GM12878 (cell line): Measurements from ENCODE around the gene PNMA6E. TPM values are rescaled to one million over a fixed set of nuclear protein-coding genes. Genes with fewer than 3 reads are reported as not detected.

ENCODE experiments used
- ATAC-seq: fragments of 200-7000 bp; cut with Tn5 transposase; 3 replicates; pipeline ENCODE4 v1.9.1; 2020; ENCODE audit warnings: mild to moderate bottlenecking, moderate library complexity
- BruUV-seq: library from RNA; stranded (reverse); fragments of 400-500 nt; replicated peaks from 2 replicates; lab custom pipeline; 2021; lab: Mats Ljungman, UMichigan
- CTCF ChIA-PET: fragments of 300-600 bp; sonication (Branson Sonifier 250); formaldehyde crosslinking; extraction: SDS; loops from one replicate; lab custom pipeline; 2021; ENCODE audit warnings: inconsistent platforms; lab: Yijun Ruan, JAX
- POLR2A ChIA-PET: fragments of 350-600 bp; formaldehyde crosslinking; extraction: SDS; loops from one replicate; lab custom pipeline; 2021; ENCODE audit warnings: inconsistent platforms; lab: Charles Lee
- RAD21 ChIA-PET: fragments of 300-600 bp; sonication (Branson Sonifier 250); formaldehyde crosslinking; loops from one replicate; lab custom pipeline; 2023; ENCODE audit warnings: antibody characterized with exemption; ENCODE audit not compliant: unreplicated experiment; lab: Charles Lee
- SMC1A ChIA-PET: fragments of 300-600 bp; sonication (Branson Sonifier 250); formaldehyde crosslinking; loops from one replicate; lab custom pipeline; 2023; ENCODE audit not compliant: unreplicated experiment, uncharacterized antibody; lab: Charles Lee
- DNase-seq: peaks from one replicate; pipeline ENCODE4 v3.0.0-alpha.2; 2011; ENCODE audit warnings: low read depth, low spot score
- FAIRE-seq: peaks from 3 replicates; lab custom pipeline; 2011; peaks lifted over from hg19 to GRCh38; lab: Jason Lieb, UNC
- H2AFZ ChIP-seq: 2 replicates; pipeline ENCODE4 v1.6.0; 2011; ENCODE audit warnings: low read depth, low read length, control low read depth; ENCODE audit not compliant: control insufficient read depth
- H3K27ac ChIP-seq: 2 replicates; pipeline ENCODE4 v1.5.1; 2011; ENCODE audit warnings: control low read depth; ENCODE audit not compliant: control insufficient read depth, insufficient read depth
- H3K27me3 ChIP-seq, 2 experiments: replicated peaks in 1 of 2; 2 replicates each; pipeline versions ENCODE4 v1.6.0 to v1.6.1; 2011; ENCODE audit warnings: low read length in 1 of 2; ENCODE audit not compliant: control insufficient read depth in 2 of 2, insufficient read depth in 2 of 2
- H3K36me3 ChIP-seq, 2 experiments: 2 replicates each; pipeline ENCODE4 v1.5.1; 2011; ENCODE audit warnings: low read length in 1 of 2; ENCODE audit not compliant: control insufficient read depth in 2 of 2, insufficient read depth in 2 of 2
- H3K4me1 ChIP-seq: 2 replicates; pipeline ENCODE4 v1.6.1; 2011; ENCODE audit warnings: mild to moderate bottlenecking, low read length, moderate library complexity, mixed read lengths; ENCODE audit not compliant: control insufficient read depth, insufficient read depth
- H3K4me2 ChIP-seq: 2 replicates; pipeline ENCODE4 v1.6.0; 2011; ENCODE audit warnings: control low read depth; ENCODE audit not compliant: control insufficient read depth, insufficient read depth
- H3K4me3 ChIP-seq: fragments of 200-600 bp; sonication (generic); 2 replicates; pipeline ENCODE4 v1.5.1; 2016
- H3K79me2 ChIP-seq: 2 replicates; pipeline ENCODE4 v1.6.0; 2011; ENCODE audit warnings: low read length; ENCODE audit not compliant: control insufficient read depth, insufficient read depth
- H3K9ac ChIP-seq: 2 replicates; pipeline ENCODE4 v1.8.0; 2011; ENCODE audit warnings: low read length, control low read depth, mixed read lengths; ENCODE audit not compliant: control insufficient read depth, insufficient read depth
- H3K9me3 ChIP-seq: replicated peaks from 3 replicates; pipeline ENCODE4 v1.5.1; 2011; ENCODE audit warnings: mild to moderate bottlenecking, low read length; ENCODE audit not compliant: control insufficient read depth, insufficient read depth
- H4K20me1 ChIP-seq: 2 replicates; pipeline ENCODE4 v1.6.0; 2011; ENCODE audit not compliant: control insufficient read depth, insufficient read depth
- JUNB ChIP-seq: IDR thresholded peaks from 2 replicates; pipeline ENCODE4 v1.6.1; 2016; ENCODE audit warnings: antibody characterized with exemption, mild to moderate bottlenecking
- KLF5 ChIP-seq: fragments of 450-650 bp; IDR thresholded peaks from 2 replicates; pipeline ENCODE4 v1.6.1; 2014; ENCODE audit warnings: mild to moderate bottlenecking; ENCODE audit not compliant: partially characterized antibody
- NFXL1 ChIP-seq: fragments of 450-650 bp; IDR thresholded peaks from 2 replicates; pipeline ENCODE4 v1.6.1; 2017; ENCODE audit warnings: antibody characterized with exemption, mild to moderate bottlenecking, borderline replicate concordance
- RCOR1 ChIP-seq: conservative IDR thresholded peaks from 2 replicates; pipeline ENCODE4 v1.6.1; 2012; ENCODE audit warnings: low read depth, low read length, improper control_type of control experiment
- RFX5 ChIP-seq: IDR thresholded peaks from 2 replicates; pipeline ENCODE4 v1.6.1; 2011; ENCODE audit warnings: low read depth, low read length, improper control_type of control experiment
- whole genome bisulfite sequencing: methylation state at CpG from one replicate; pipeline ENCODE4 v1.1.6; 2016; ENCODE audit warnings: low lambda C conversion rate; ENCODE audit not compliant: insufficient replicate concordance, insufficient coverage; ENCODE audit errors: missing lambda C conversion rate; 5-methylcytosine and 5-hydroxymethylcytosine counted together
- in situ Hi-C: fragments of 300-500 bp; cut with MboI; formaldehyde crosslinking; loops from 9 replicates; pipeline ENCODE4 v1.14.3; 2018; ENCODE audit warnings: mixed read lengths
- intact Hi-C: fragments of 100-400 bp; cut with micrococcal nuclease; formaldehyde crosslinking; loops from one replicate; pipeline ENCODE4 v1.14.2; 2022; ENCODE audit not compliant: unreplicated experiment
- polyA plus RNA-seq, 11 experiments: library from polyadenylated mRNA; depleted of rRNA in 4 of 11; unstranded in 6 of 11; stranded (reverse) in 5 of 11; fragments of >200 nt; fragmentation: Nextera tagmentation in 4 of 11; fragmentation: Illumina TruSeq in 1 of 11; extraction: Ambion mirVana in 4 of 11; extraction: Trizol in 1 of 11; gene quantifications; 1 replicate in 1 of 11; 2 replicates in 10 of 11; pipeline versions ENCODE4 v1.2.1 to v1.2.3, GENCODE V29; 2011 to 2016; ENCODE audit warnings: inconsistent platforms in 2 of 11, missing spikeins in 2 of 11, low read depth in 1 of 11
- total RNA-seq, 4 experiments: library from RNA; depleted of rRNA in 3 of 4; stranded (reverse); fragments of >200 nt in 3 of 4; fragmentation: Illumina TruSeq in 1 of 4; extraction: Trizol in 1 of 4; gene quantifications; 2 replicates each; pipeline versions ENCODE4 v1.2.1 to v1.2.3, GENCODE V29; 2013 to 2021
- TF ChIP-seq, protein P1 (sequence below): fragments of 450-650 bp; IDR thresholded peaks from 2 replicates; pipeline ENCODE4 v1.6.1; 2017; ENCODE audit warnings: mild to moderate bottlenecking, moderate library complexity
- TF ChIP-seq, protein P2 (sequence below): IDR thresholded peaks from 2 replicates; pipeline ENCODE4 v1.6.1; 2012; ENCODE audit warnings: low read length, inconsistent platforms

Gene PNMA6E
- total and polyA plus RNA-seq, 10 of the 15 experiments (the other 5 are each of a cell fraction or from before 2014, with no cell fraction given): not detected

DNA sequence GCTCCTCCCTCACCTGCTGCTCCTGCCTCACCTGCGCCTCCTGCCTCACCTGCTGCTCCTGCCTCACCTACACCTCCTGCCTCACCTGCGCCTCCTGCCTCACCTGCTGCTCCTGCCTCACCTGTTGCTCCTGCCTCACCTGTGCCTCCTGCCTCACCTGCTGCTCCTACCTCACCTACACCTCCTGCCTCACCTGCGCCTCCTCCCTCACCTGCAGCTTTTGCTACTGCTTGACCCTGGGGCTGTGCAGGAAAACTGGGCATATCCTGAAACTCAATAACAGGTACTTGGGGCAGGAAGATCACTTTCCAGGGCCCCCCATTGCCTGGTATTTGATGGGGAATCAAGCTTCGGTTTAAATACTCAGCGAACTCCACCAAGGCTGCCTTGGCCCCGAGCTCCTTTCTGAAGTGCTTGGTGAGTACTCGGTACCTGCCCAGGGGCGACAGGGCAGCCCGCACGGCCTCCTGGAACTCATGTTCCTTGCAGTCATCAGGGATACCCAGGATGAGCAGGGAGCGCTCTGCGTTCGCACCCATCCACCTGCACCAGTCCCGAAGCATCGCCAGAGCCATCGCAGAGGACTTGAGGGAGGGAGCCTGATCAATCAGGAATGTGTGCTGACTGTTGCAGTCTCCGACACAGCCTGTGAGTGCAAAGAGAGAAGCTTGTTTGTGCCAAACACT lies 2.7 kb downstream of the PNMA6E start:
- in situ Hi-C loops (no loop called here), intact Hi-C loops (no loop called here)
- CTCF ChIA-PET: interaction anchor here (0.6 to 1.8 kb wide), 3 partner anchors 32 to 114 kb away, joined by 3 to 6 read pairs (median 3); no protein-coding TSS in a partner anchor

More for the DNA sequence above, 2.7 kb downstream of the PNMA6E start:
- BruUV-seq: no TSS peak
- Histone ChIP-seq H3K4me2 (no peak overlapping the region), H4K20me1 (no peaks in the 10 kb centered on the region), H3K9ac (no peak overlapping the region), H3K79me2 (no peaks in the 10 kb centered on the region), H3K27ac (no peak overlapping the region), H3K9me3 (no peaks in the 10 kb centered on the region; the same call in 2 of the 3 replicates), H3K36me3 (no peaks in the 10 kb centered on the region), H3K27me3 (no peaks in the 10 kb centered on the region), H2AFZ (no peak overlapping the region), H3K4me3 (no peak overlapping the region), H3K4me1 (no peaks in the 10 kb centered on the region)
- DNase-seq: no peak
- WGBS: 76% methylated on average over 17 of the region's 17 CpGs
- ChIA-PET SMC1A (no interaction called here), RAD21 (no interaction called here), POLR2A (no interaction called here)
- no peak for ATAC-seq
- TF ChIP-seq, protein P1, sequence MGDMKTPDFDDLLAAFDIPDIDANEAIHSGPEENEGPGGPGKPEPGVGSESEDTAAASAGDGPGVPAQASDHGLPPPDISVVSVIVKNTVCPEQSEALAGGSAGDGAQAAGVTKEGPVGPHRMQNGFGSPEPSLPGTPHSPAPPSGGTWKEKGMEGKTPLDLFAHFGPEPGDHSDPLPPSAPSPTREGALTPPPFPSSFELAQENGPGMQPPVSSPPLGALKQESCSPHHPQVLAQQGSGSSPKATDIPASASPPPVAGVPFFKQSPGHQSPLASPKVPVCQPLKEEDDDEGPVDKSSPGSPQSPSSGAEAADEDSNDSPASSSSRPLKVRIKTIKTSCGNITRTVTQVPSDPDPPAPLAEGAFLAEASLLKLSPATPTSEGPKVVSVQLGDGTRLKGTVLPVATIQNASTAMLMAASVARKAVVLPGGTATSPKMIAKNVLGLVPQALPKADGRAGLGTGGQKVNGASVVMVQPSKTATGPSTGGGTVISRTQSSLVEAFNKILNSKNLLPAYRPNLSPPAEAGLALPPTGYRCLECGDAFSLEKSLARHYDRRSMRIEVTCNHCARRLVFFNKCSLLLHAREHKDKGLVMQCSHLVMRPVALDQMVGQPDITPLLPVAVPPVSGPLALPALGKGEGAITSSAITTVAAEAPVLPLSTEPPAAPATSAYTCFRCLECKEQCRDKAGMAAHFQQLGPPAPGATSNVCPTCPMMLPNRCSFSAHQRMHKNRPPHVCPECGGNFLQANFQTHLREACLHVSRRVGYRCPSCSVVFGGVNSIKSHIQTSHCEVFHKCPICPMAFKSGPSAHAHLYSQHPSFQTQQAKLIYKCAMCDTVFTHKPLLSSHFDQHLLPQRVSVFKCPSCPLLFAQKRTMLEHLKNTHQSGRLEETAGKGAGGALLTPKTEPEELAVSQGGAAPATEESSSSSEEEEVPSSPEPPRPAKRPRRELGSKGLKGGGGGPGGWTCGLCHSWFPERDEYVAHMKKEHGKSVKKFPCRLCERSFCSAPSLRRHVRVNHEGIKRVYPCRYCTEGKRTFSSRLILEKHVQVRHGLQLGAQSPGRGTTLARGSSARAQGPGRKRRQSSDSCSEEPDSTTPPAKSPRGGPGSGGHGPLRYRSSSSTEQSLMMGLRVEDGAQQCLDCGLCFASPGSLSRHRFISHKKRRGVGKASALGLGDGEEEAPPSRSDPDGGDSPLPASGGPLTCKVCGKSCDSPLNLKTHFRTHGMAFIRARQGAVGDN: no peak
- TF ChIP-seq NFXL1 (no peak), KLF5 (no peak), RFX5 (no peak), RCOR1 (no peak), JUNB (no peak)
- TF ChIP-seq, protein P2, sequence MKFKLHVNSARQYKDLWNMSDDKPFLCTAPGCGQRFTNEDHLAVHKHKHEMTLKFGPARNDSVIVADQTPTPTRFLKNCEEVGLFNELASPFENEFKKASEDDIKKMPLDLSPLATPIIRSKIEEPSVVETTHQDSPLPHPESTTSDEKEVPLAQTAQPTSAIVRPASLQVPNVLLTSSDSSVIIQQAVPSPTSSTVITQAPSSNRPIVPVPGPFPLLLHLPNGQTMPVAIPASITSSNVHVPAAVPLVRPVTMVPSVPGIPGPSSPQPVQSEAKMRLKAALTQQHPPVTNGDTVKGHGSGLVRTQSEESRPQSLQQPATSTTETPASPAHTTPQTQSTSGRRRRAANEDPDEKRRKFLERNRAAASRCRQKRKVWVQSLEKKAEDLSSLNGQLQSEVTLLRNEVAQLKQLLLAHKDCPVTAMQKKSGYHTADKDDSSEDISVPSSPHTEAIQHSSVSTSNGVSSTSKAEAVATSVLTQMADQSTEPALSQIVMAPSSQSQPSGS: no peak
- FAIRE-seq: no peak
